Hindlimb muscle (tissue), 1 donor: ENCODE data around the gene LPP. TPM values are rescaled to one million over a fixed set of nuclear protein-coding genes. Genes with fewer than 3 reads are reported as not detected.
"Not testable (repeated sequence)": the region's sequence is repeated elsewhere in the genome, so short reads cannot be mapped to it uniquely, and the experiment has no call there.

ENCODE experiments used
- DNase-seq: peaks from one replicate; pipeline ENCODE4 v3.0.0-alpha.2; 2013
- polyA plus RNA-seq: library from polyadenylated mRNA; unstranded; fragments of 120-200 nt; gene quantifications from one replicate; pipeline ENCODE4 v1.2.1, GENCODE V29; 2013; ENCODE audit not compliant: insufficient read length

LPP gene
- polyA plus RNA-seq, 1 donor = 12.7 TPM

- DNase-seq = no peak
Observed at GRCh38 chr3:188689101-188689574, 535.2 kb downstream of the LPP start.

GRCh38 chr3:188690064-188690463, 536.1 kb downstream of the LPP start:
- no peak for DNase-seq

- DNase-seq = no peak
Observed at GRCh38 chr3:188691004-188691403, 537.0 kb downstream of the LPP start.

- DNase-seq = no peak
Observed at GRCh38 chr3:188691665-188692064, 537.7 kb downstream of the LPP start.

GRCh38 chr3:188692700-188693099, 538.7 kb downstream of the LPP start:
- DNase-seq = no peak

- no peak for DNase-seq
Observed at GRCh38 chr3:188693435-188693834, 539.5 kb downstream of the LPP start.

- DNase-seq = no peak
Observed at GRCh38 chr3:188695241-188695640, 541.3 kb downstream of the LPP start.

- no peak for DNase-seq
Observed at GRCh38 chr3:188697127-188697526, 543.2 kb downstream of the LPP start.

GRCh38 chr3:188698436-188698835, 544.5 kb downstream of the LPP start:
- no peak for DNase-seq

GRCh38 chr3:188700501-188700900, 546.5 kb downstream of the LPP start:
- DNase-seq = no peak

GRCh38 chr3:188700918-188701317, 547.0 kb downstream of the LPP start:
- no peak for DNase-seq

GRCh38 chr3:188701485-188701969, 547.6 kb downstream of the LPP start:
- DNase-seq = no peak

GRCh38 chr3:188702028-188702427, 548.1 kb downstream of the LPP start:
- DNase-seq = not testable (repeated sequence)

GRCh38 chr3:188706176-188706575, 552.2 kb downstream of the LPP start:
- DNase-seq = no peak

GRCh38 chr3:188706599-188706998, 552.6 kb downstream of the LPP start:
- no peak for DNase-seq

- DNase-seq = no peak
Observed at GRCh38 chr3:188707381-188708288, 553.7 kb downstream of the LPP start.

GRCh38 chr3:188711881-188712247, 557.9 kb downstream of the LPP start:
- DNase-seq = no peak

- DNase-seq = peak; percentile 8
Observed at GRCh38 chr3:188712248-188712924, 558.4 kb downstream of the LPP start.

GRCh38 chr3:188712991-188713390, 559.0 kb downstream of the LPP start:
- DNase-seq = no peak

GRCh38 chr3:188719545-188719944, 565.6 kb downstream of the LPP start:
- DNase-seq = no peak

- DNase-seq = no peak
Observed at GRCh38 chr3:188720215-188720614, 566.3 kb downstream of the LPP start.

- no peak for DNase-seq
Observed at GRCh38 chr3:188720636-188721035, 566.7 kb downstream of the LPP start.

- DNase-seq = no peak
Observed at GRCh38 chr3:188721312-188721711, 567.4 kb downstream of the LPP start.

GRCh38 chr3:188721990-188722389, 568.0 kb downstream of the LPP start:
- no peak for DNase-seq
